Nephron progenitor cell (in vitro differentiated cells): Measurements from ENCODE around the gene ZWILCH.

Source experiments
- DNase-seq: peaks from one replicate; pipeline ENCODE4 v3.0.0; 2021
- H3K27ac Mint-ChIP-seq: 2 replicates; pipeline ENCODE4 v1.8.0; 2021; ENCODE audit warnings: mild to moderate bottlenecking, moderate library complexity, mixed read lengths
- H3K27me3 Mint-ChIP-seq: 2 replicates; pipeline ENCODE4 v1.8.0; 2021; ENCODE audit warnings: mild to moderate bottlenecking, low read depth, mixed read lengths; ENCODE audit not compliant: poor library complexity
- H3K36me3 Mint-ChIP-seq: 2 replicates; pipeline ENCODE4 v1.8.0; 2021; ENCODE audit warnings: low read depth, mixed read lengths
- H3K4me1 Mint-ChIP-seq: 2 replicates; pipeline ENCODE4 v1.8.0; 2021; ENCODE audit warnings: mixed read lengths
- H3K4me3 Mint-ChIP-seq: 2 replicates; pipeline ENCODE4 v1.8.0; 2021; ENCODE audit warnings: mild to moderate bottlenecking, moderate library complexity, mixed read lengths
- H3K9me3 Mint-ChIP-seq: 2 replicates; pipeline ENCODE4 v1.8.0; 2021; ENCODE audit warnings: mild to moderate bottlenecking, moderate library complexity, mixed read lengths
- TF ChIP-seq, protein P1 (sequence below): fragments of 200-600 bp; sonication (generic); IDR thresholded peaks from 2 replicates; pipeline ENCODE4 v1.5.0; 2021; ENCODE audit warnings: antibody characterized with exemption

ZWILCH gene

GRCh38 chr15:66592505-66593218 is 87.5 kb downstream of the ZWILCH start:
- H3K9me3 Mint-ChIP-seq, result no peaks in the 10 kb centered on the region
- no peak overlapping the region for H3K27ac Mint-ChIP-seq
- DNase-seq, result no peak
- TF ChIP-seq, protein P1, sequence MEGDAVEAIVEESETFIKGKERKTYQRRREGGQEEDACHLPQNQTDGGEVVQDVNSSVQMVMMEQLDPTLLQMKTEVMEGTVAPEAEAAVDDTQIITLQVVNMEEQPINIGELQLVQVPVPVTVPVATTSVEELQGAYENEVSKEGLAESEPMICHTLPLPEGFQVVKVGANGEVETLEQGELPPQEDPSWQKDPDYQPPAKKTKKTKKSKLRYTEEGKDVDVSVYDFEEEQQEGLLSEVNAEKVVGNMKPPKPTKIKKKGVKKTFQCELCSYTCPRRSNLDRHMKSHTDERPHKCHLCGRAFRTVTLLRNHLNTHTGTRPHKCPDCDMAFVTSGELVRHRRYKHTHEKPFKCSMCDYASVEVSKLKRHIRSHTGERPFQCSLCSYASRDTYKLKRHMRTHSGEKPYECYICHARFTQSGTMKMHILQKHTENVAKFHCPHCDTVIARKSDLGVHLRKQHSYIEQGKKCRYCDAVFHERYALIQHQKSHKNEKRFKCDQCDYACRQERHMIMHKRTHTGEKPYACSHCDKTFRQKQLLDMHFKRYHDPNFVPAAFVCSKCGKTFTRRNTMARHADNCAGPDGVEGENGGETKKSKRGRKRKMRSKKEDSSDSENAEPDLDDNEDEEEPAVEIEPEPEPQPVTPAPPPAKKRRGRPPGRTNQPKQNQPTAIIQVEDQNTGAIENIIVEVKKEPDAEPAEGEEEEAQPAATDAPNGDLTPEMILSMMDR, result no peak
- peaks cover 6% of the 10 kb centered on the region for H3K4me1 Mint-ChIP-seq
- no peaks in the 10 kb centered on the region for H3K36me3 Mint-ChIP-seq
- H3K27me3 Mint-ChIP-seq, result peaks cover 6% of the 10 kb centered on the region
- no peak overlapping the region for H3K4me3 Mint-ChIP-seq

- H3K9me3 Mint-ChIP-seq, result no peaks in the 10 kb centered on the region
- DNase-seq, result no peak
- H3K36me3 Mint-ChIP-seq, result no peaks in the 10 kb centered on the region
- TF ChIP-seq, protein P1, result no peak
- peaks cover 8% of the 10 kb centered on the region for H3K27me3 Mint-ChIP-seq
- no peak overlapping the region for H3K27ac Mint-ChIP-seq
- peaks cover 6% of the 10 kb centered on the region for H3K4me1 Mint-ChIP-seq
- no peak overlapping the region for H3K4me3 Mint-ChIP-seq
Observed at GRCh38 chr15:66593219-66593780, 88.2 kb downstream of the ZWILCH start.

DNA sequence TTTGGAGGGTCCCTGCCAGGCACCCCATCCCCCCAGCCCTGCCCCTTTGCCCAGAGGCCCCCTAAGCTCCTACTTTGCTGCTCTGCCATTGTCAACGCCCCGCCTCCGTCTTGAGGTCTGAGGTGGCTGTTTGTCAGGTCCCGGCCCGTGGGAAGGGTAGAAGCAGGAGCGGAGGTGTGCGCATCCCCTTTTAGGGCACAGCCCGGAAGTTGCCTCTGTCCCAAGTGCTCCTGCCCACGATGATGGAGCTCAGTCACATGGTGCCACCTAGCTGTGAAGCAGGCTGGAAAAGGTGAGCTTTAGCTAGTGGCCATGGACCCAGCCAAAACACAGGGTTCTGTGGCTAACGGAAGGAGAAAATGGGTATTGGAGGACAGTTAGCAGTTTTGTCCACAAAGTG is 89.2 kb downstream of the ZWILCH start:
- Mint-ChIP-seq H3K9me3 (no peaks in the 10 kb centered on the region), H3K27me3 (peaks cover 9% of the 10 kb centered on the region), H3K27ac (no peak overlapping the region), H3K4me3 (no peak overlapping the region), H3K4me1 (peaks cover 6% of the 10 kb centered on the region), H3K36me3 (no peaks in the 10 kb centered on the region)
- TF ChIP-seq, protein P1, result no peak
- DNase-seq, result no peak

- Mint-ChIP-seq H3K27me3 (peaks cover 9% of the 10 kb centered on the region), H3K36me3 (no peaks in the 10 kb centered on the region), H3K9me3 (no peaks in the 10 kb centered on the region), H3K27ac (no peak overlapping the region), H3K4me3 (no peak overlapping the region), H3K4me1 (peaks cover 6% of the 10 kb centered on the region)
- no peak for DNase-seq
- TF ChIP-seq, protein P1, result no peak
Observed at GRCh38 chr15:66594836-66595235, 89.7 kb downstream of the ZWILCH start.

- TF ChIP-seq, protein P1, result no peak
- peaks cover 9% of the 10 kb centered on the region for H3K27me3 Mint-ChIP-seq
- no peaks in the 10 kb centered on the region for H3K9me3 Mint-ChIP-seq
- peaks cover 6% of the 10 kb centered on the region for H3K4me1 Mint-ChIP-seq
- DNase-seq, result no peak
- H3K4me3 Mint-ChIP-seq, result no peak overlapping the region
- no peaks in the 10 kb centered on the region for H3K36me3 Mint-ChIP-seq
- no peak overlapping the region for H3K27ac Mint-ChIP-seq
Observed at GRCh38 chr15:66595332-66595731, 90.2 kb downstream of the ZWILCH start.
